Right lobe of liver (tissue), 4 donors: Measurements from ENCODE around the gene KLK15.

ENCODE experiments used
- POLR2A ChIP-seq: fragments of 450-650 bp; IDR thresholded peaks from one replicate; pipeline ENCODE4 v1.6.1; 2017; ENCODE audit warnings: antibody characterized with exemption, mild to moderate bottlenecking
- TF ChIP-seq, protein P1 (sequence below), 4 donors: fragments of 200-600 bp in 3 of 4; fragments of 450-650 bp in 1 of 4; IDR thresholded peaks; one replicate each; pipeline versions ENCODE4 v1.5.1 to v1.8.0; 2016 to 2022; ENCODE audit warnings: antibody characterized with exemption in 4 of 4, mild to moderate bottlenecking in 2 of 4
- donor health status: DM: no; HTN: no; CAD: no.
- donor health status: DM: no; HTN: no; CAD: no.
- donor health status: DM: no; HTN: yes; CAD: no.

GRCh38 chr19:50830266-50831025, 2.9 kb downstream of the KLK15 start:
- TF ChIP-seq, protein P1, sequence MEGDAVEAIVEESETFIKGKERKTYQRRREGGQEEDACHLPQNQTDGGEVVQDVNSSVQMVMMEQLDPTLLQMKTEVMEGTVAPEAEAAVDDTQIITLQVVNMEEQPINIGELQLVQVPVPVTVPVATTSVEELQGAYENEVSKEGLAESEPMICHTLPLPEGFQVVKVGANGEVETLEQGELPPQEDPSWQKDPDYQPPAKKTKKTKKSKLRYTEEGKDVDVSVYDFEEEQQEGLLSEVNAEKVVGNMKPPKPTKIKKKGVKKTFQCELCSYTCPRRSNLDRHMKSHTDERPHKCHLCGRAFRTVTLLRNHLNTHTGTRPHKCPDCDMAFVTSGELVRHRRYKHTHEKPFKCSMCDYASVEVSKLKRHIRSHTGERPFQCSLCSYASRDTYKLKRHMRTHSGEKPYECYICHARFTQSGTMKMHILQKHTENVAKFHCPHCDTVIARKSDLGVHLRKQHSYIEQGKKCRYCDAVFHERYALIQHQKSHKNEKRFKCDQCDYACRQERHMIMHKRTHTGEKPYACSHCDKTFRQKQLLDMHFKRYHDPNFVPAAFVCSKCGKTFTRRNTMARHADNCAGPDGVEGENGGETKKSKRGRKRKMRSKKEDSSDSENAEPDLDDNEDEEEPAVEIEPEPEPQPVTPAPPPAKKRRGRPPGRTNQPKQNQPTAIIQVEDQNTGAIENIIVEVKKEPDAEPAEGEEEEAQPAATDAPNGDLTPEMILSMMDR (IDR thresholded peaks at IDR 0.05) = no peak
- no peak for TF ChIP-seq POLR2A
